Neural cell (in vitro differentiated cells): ENCODE results near the gene OBSCN. TPM values are rescaled to one million over a fixed set of nuclear protein-coding genes. Genes with fewer than 3 reads are reported as not detected.
"Not testable (repeated sequence)": the region's sequence is repeated elsewhere in the genome, so short reads cannot be mapped to it uniquely, and the experiment has no call there.

ENCODE experiments used
- H2AFZ ChIP-seq: fragments of 200-600, 300-800 bp; sonication (generic), shearing (Covaris generic); 2 replicates; pipeline ENCODE4 v1.6.0; 2014; ENCODE audit warnings: low read depth, mild to moderate bottlenecking, antibody characterized with exemption, low read length, moderate library complexity
- H3F3A ChIP-seq: fragments of 200-600 bp; shearing (Covaris generic); 2 replicates; pipeline ENCODE4 v1.6.1; 2016; ENCODE audit warnings: mild to moderate bottlenecking, moderate library complexity, mixed read lengths, antibody characterized with exemption, low read length; ENCODE audit not compliant: insufficient read depth, poor library complexity, severe bottlenecking
- H3K27ac ChIP-seq: fragments of 200-600, 300-800 bp; sonication (generic), shearing (Covaris generic); 2 replicates; pipeline ENCODE4 v1.5.1; 2014; ENCODE audit warnings: mild to moderate bottlenecking, low read length, moderate library complexity
- H3K27me3 ChIP-seq: fragments of 300-800, 200-600 bp; sonication (generic), shearing (Covaris generic); 2 replicates; pipeline ENCODE4 v1.6.0; 2014; ENCODE audit warnings: mild to moderate bottlenecking, low read depth, low read length, moderate library complexity; ENCODE audit not compliant: insufficient read depth
- H3K36me3 ChIP-seq: fragments of 300-800, 200-600 bp; sonication (generic), shearing (Covaris generic); 2 replicates; pipeline ENCODE4 v1.5.1; 2014; ENCODE audit warnings: mild to moderate bottlenecking, antibody characterized with exemption, low read length, moderate library complexity; ENCODE audit not compliant: insufficient read depth
- H3K4me2 ChIP-seq: fragments of 300-800, 200-600 bp; sonication (generic), shearing (Covaris generic); 2 replicates; pipeline ENCODE4 v1.6.0; 2014; ENCODE audit warnings: mild to moderate bottlenecking, low read length
- H3K4me3 ChIP-seq: fragments of 300-800, 200-600 bp; sonication (generic), shearing (Covaris generic); 2 replicates; pipeline ENCODE4 v1.5.1; 2014; ENCODE audit warnings: mild to moderate bottlenecking, low read length, moderate library complexity
- H3K79me2 ChIP-seq: fragments of 200-600 bp; shearing (Covaris generic); replicated peaks from 2 replicates; pipeline ENCODE4 v1.6.0; 2014; ENCODE audit warnings: mild to moderate bottlenecking, low read length, moderate library complexity; ENCODE audit not compliant: insufficient read depth
- H3K9ac ChIP-seq: fragments of 300-800, 200-600 bp; sonication (generic), shearing (Covaris generic); 2 replicates; pipeline ENCODE4 v1.6.1; 2016; ENCODE audit warnings: mild to moderate bottlenecking, low read length, mixed read lengths
- H3K9me2 ChIP-seq: fragments of 200-600 bp; shearing (Covaris generic); 2 replicates; pipeline ENCODE4 v1.6.1; 2016; ENCODE audit warnings: mild to moderate bottlenecking, low read length, mixed read lengths; ENCODE audit not compliant: insufficient read depth
- H3K9me3 ChIP-seq: fragments of 200-600, 300-800 bp; sonication (generic), shearing (Covaris generic); 2 replicates; pipeline ENCODE4 v1.6.1; 2016; ENCODE audit warnings: mild to moderate bottlenecking, mixed run types, low read length, moderate library complexity, mixed read lengths
- H4K20me1 ChIP-seq: fragments of 200-600 bp; shearing (Covaris generic); 2 replicates; pipeline ENCODE4 v1.6.1; 2016; ENCODE audit warnings: mild to moderate bottlenecking, mixed run types; ENCODE audit not compliant: insufficient read depth
- CTCF ChIP-seq: fragments of 450-650 bp; IDR thresholded peaks from 2 replicates; pipeline ENCODE4 v1.5.1; 2014; ENCODE audit warnings: antibody characterized with exemption, mild to moderate bottlenecking, moderate library complexity; ENCODE audit not compliant: poor library complexity, severe bottlenecking
- EP300 ChIP-seq: fragments of 450-650 bp; conservative IDR thresholded peaks from 2 replicates; pipeline ENCODE4 v1.6.1; 2014; ENCODE audit warnings: antibody characterized with exemption, mild to moderate bottlenecking, moderate library complexity; ENCODE audit not compliant: poor library complexity, severe bottlenecking
- EZH2 ChIP-seq: fragments of 200-600, 300-800 bp; shearing (Covaris generic), sonication (generic); IDR thresholded peaks from 2 replicates; pipeline ENCODE4 v1.6.1; 2014; ENCODE audit warnings: antibody characterized with exemption, low read length, borderline replicate concordance, mild to moderate bottlenecking; ENCODE audit not compliant: insufficient read depth, poor library complexity, severe bottlenecking
- MXI1 ChIP-seq: fragments of 450-650 bp; conservative IDR thresholded peaks from 2 replicates; pipeline ENCODE4 v1.6.1; 2014; ENCODE audit warnings: antibody characterized with exemption, mild to moderate bottlenecking; ENCODE audit not compliant: poor library complexity, severe bottlenecking
- POLR2AphosphoS5 ChIP-seq: IDR thresholded peaks from 2 replicates; pipeline ENCODE4 v1.6.1; 2012
- RAD21 ChIP-seq: fragments of 450-650 bp; conservative IDR thresholded peaks from 2 replicates; pipeline ENCODE4 v1.6.1; 2014; ENCODE audit warnings: antibody characterized with exemption, mild to moderate bottlenecking, moderate library complexity
- REST ChIP-seq: IDR thresholded peaks from 2 replicates; pipeline ENCODE4 v1.6.1; 2012; ENCODE audit warnings: borderline replicate concordance
- SMC3 ChIP-seq: fragments of 450-650 bp; conservative IDR thresholded peaks from 2 replicates; pipeline ENCODE4 v1.6.1; 2014; ENCODE audit warnings: antibody characterized with exemption, mild to moderate bottlenecking, moderate library complexity; ENCODE audit not compliant: poor library complexity
- TAF1 ChIP-seq: IDR thresholded peaks from 2 replicates; pipeline ENCODE4 v1.6.1; 2012; ENCODE audit warnings: low read depth
- polyA plus RNA-seq: library from polyadenylated mRNA; depleted of rRNA; stranded (reverse); fragments of >200 nt; gene quantifications from 2 replicates; pipeline ENCODE4 v1.2.3, GENCODE V29; 2014

Gene OBSCN
- polyA plus RNA-seq, 1 donor from 2014 or later: 7.2 TPM

GRCh38 chr1:228249513-228250305 lies 41.9 kb downstream of the OBSCN start:
- no peaks in the 10 kb centered on the region for H4K20me1 ChIP-seq
- no peak overlapping the region for H2AFZ ChIP-seq
- H3K79me2 ChIP-seq: no peaks in the 10 kb centered on the region
- no peak overlapping the region for H3K4me3 ChIP-seq
- H3K36me3 ChIP-seq: no peaks in the 10 kb centered on the region
- no peaks in the 10 kb centered on the region for H3F3A ChIP-seq
- no peak overlapping the region for H3K27ac ChIP-seq
- no peaks in the 10 kb centered on the region for H3K9me2 ChIP-seq
- no peak overlapping the region for H3K9ac ChIP-seq
- H3K9me3 ChIP-seq: peaks cover 11% of the 10 kb centered on the region
- TF ChIP-seq MXI1 (no peak), SMC3 (no peak), EZH2 (no peak)
- no peak overlapping the region for H3K4me2 ChIP-seq
- no peaks in the 10 kb centered on the region for H3K27me3 ChIP-seq

- H3K27me3 ChIP-seq, H3K79me2 ChIP-seq, H3F3A ChIP-seq, H4K20me1 ChIP-seq, H3K4me3 ChIP-seq, H2AFZ ChIP-seq, H3K4me2 ChIP-seq, H3K9me3 ChIP-seq, H3K9ac ChIP-seq, H3K9me2 ChIP-seq, H3K27ac ChIP-seq, H3K36me3 ChIP-seq: not testable (repeated sequence)
These were observed 44.6 kb downstream of the OBSCN start for GRCh38 chr1:228252476-228252875.

GRCh38 chr1:228256626-228257375 lies 49.0 kb downstream of the OBSCN start:
- Histone ChIP-seq H3K9ac (no peak overlapping the region), H4K20me1 (no peaks in the 10 kb centered on the region), H3K4me2 (no peak overlapping the region), H3K79me2 (no peaks in the 10 kb centered on the region), H2AFZ (no peak overlapping the region), H3K36me3 (no peaks in the 10 kb centered on the region), H3K9me3 (no peaks in the 10 kb centered on the region), H3F3A (no peaks in the 10 kb centered on the region), H3K27ac (no peak overlapping the region), H3K9me2 (no peaks in the 10 kb centered on the region), H3K27me3 (no peaks in the 10 kb centered on the region), H3K4me3 (no peak overlapping the region)
- TF ChIP-seq SMC3 (no peak), MXI1 (no peak), TAF1 (no peak), CTCF (no peak), REST (no peak), POLR2AphosphoS5 (no peak), EZH2 (no peak), EP300 (no peak), RAD21 (no peak)
